GM21526 (cell line): Measurements from ENCODE around the gene CCDC154.
"Not testable (repeated sequence)": the region's sequence is repeated elsewhere in the genome, so short reads cannot be mapped to it uniquely, and the experiment has no call there.

ENCODE experiments used
- ATAC-seq: cut with Tn5 transposase; IDR thresholded peaks from one replicate; pipeline ENCODE4 v1.9.1; 2021; ENCODE audit warnings: moderate library complexity; ENCODE audit not compliant: unreplicated experiment, low FRiP score

Gene CCDC154

DNA sequence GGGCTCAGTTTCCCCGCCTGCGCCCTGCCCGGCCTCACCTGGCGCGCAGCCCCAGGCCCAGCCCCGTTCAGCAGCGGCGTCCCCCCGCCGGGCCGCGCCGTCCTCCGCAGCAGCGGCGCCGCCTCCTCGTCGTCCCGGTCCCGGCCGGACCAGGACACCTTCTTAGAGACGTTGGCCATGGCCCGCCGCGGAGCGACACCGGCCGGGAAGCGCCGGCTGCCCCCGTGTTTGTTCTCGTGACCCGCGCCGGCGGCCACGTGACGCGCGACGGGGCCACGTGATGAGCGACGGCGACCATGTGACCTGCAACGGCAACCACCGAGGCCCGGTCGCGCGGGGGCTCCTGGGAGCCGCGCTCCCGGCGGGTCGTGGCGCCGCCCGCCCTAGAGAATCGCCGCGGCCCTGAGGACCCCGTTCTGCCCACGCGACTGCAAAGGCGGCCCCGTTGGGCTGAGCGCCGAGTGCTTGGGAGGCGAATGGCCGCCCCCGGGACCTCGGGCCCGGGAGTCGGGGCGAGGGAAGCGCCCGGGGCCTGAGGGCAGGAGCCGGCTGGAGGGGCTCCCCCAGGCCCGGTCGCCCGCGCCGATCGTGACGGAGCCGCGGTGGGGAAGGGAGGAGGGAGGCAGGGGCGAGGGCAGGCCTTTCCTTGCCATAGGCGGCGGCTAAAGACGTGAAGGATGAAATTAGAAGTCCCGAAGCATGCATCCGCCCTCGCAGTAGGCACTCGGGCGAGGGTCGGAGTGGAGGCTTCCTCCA is 30.6 kb upstream of the CCDC154 start, which contains the start of gene CLCN7:
TSS of gene CLCN7 (minus strand) at position 233 of the 756 bp plus-strand sequence. CDS start at position 179, 54 bp downstream.
- peak; percentile 58 for ATAC-seq

DNA sequence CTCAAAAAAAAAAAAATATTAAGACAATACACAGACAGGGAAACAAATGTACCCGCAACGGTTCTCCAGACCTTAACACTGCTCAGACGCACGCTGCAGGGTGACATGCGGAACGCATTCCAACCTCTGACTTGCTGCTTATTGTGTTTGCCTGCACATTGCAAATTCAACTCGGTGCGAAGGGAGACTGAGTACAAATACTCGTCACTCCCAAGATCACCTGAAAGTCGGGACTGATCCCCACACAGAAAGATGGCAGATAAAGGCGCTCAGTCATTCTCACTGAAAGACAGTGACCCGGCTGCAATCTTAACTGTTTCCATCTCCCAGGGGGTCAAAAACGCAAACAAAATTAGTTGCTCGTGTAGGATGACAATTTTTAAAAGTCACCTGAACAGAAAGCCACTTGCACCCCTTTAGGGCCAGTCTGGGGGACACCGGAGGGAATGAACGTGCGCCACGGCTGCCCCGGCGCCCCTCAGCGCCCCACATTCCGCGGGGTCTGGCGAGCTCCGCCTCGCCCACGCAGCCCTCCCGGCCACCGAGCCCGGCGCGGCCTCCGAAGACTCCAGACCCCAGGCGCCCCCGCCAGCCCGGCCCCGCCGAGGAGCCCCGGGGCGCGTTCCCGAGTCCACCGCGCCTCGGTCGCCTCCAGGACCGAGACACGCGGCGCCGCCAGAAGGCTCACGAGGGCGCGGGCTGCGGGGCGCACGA is 29.9 kb upstream of the CCDC154 start:
- no peak for ATAC-seq

DNA sequence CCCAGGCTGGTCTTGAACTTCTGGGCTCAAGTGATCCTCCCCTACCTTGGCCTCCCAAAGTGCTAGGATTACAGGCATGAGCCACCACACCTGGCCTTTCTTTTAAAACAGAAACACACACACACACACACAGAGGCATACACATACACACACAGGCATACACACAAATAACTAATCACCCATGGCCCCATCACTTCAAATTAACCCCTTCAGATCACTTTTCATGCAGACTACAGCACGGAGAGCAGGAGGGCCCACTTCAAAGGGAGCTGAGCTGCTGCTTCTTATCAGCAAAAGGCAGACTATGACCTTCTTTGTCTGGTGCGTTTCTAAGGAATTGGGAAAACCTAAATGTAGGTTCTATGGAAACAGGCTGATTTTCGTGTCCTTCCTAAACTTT is 28.6 kb upstream of the CCDC154 start:
- no peak for ATAC-seq

- no peak for ATAC-seq
These were observed 27.3 kb upstream of the CCDC154 start for GRCh38 chr16:1471569-1472194.

GRCh38 chr16:1470481-1471251 is 26.3 kb upstream of the CCDC154 start:
- no peak for ATAC-seq

DNA sequence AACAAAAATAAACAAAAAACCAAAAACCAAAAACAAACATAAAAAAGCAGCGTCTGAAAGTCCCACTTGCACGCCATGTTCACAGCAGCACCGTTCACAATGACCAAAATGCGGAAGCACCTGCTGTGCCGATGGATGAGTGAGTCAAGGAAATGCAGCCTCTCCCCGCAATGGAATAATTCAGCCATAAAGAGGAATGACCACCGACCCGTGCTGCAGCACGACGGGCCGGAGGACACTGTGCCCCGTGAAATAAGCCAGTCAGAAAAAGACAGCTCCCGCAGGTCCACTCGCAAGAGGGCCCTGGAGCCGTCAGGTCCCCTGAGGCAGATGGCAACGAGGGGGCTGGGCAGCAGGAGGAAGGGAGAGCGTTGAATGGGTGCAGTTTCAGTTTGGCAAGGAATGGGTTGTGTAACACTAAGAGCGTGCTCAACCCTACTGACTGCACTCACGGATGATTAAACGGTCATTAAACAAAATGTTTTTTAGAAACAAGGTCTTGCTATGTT is 25.4 kb upstream of the CCDC154 start:
- ATAC-seq = no peak

DNA sequence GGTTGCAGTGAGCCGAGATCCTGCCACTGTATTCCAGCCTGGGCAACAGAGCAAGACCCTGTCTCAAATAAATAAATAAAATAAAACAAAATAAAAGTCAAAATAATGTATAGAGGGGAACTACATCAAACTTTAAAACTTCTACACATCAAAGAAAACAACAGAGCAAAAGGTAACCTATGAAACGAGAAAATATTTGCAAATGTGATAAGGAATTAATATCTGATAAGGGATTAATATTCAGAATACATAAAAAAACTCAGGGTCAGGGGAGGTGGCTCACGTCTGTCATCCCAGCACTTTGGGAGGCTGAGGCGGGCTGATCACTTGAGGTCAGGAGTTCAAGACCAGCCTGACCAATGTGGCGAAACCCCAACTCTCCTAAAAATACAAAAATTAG is 24.8 kb upstream of the CCDC154 start:
- not testable (repeated sequence) for ATAC-seq

DNA sequence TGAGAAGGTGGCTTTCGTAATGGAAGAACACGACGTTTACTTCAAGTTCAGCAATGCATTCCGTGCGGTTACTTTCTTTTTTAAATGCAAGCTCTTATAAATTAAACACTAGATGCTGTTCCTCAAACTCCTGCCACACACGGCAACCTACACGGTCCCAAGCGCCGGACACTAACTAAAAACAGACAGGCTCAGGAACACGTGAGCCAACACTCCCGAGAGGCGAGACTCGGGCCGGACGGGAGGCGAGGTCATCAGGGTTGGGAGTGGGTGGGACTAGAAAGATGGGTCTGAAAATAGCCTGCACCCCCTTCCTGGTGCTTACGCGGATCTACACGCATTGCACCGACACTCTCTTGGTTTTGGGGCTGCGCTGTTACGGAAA is 24.1 kb upstream of the CCDC154 start:
- no peak for ATAC-seq

GRCh38 chr16:1466968-1467521 is 22.7 kb upstream of the CCDC154 start:
- no peak for ATAC-seq

DNA sequence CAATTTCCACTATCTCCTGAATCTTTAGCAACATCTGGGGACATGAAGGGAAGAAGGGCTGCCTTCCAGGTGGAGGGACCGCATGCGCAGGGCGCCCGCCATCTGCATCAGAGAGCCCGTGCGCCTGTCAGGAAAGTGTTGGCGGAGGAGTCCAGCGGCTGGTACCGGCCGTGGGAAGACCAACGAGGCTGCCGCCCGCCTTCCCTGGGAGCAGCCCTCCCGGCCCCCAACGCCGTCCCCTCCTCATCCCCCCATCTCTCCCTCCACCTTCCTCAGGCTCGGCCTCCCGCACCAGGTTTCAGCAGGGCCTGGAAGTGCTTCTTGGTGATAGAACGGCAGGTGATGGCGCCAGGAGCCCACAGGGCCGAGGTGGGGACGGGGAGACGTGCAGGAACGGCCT is 21.7 kb upstream of the CCDC154 start:
- ATAC-seq = no peak

- no peak for ATAC-seq
These were observed 21.2 kb upstream of the CCDC154 start for GRCh38 chr16:1465567-1465915.

DNA sequence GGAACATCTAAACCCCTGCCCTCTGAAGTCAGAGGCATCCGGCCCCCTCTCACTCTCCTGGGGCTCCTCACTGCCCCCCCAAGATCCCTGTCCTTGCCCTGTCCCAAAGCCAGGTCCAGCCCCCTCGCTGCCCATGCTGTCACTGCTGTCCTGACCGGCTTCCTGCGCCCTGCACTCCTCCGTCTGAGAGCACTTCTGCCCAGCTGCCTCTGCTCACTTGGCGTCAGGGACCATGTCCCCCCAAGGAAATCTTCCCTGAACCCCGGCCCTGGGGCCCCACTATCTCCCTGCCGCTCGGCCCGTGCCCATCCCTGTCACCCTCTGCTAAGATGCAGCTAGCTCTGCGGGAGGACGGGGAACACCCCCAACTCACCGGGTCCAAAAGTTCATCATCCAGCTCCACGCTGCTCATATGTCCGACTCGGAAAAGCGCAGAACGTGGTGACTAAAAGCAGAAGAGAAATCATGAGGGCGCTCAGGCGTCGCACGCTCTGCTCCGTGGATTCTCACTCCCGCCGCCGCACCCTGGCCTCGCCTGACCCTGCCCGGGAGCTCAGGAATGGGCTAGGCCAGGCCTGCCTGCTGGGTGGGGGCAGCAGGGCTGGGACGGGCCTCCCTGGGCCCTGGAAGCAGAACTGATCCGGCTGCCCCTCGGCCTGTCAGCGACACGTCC is 20.7 kb upstream of the CCDC154 start:
- no peak for ATAC-seq

DNA sequence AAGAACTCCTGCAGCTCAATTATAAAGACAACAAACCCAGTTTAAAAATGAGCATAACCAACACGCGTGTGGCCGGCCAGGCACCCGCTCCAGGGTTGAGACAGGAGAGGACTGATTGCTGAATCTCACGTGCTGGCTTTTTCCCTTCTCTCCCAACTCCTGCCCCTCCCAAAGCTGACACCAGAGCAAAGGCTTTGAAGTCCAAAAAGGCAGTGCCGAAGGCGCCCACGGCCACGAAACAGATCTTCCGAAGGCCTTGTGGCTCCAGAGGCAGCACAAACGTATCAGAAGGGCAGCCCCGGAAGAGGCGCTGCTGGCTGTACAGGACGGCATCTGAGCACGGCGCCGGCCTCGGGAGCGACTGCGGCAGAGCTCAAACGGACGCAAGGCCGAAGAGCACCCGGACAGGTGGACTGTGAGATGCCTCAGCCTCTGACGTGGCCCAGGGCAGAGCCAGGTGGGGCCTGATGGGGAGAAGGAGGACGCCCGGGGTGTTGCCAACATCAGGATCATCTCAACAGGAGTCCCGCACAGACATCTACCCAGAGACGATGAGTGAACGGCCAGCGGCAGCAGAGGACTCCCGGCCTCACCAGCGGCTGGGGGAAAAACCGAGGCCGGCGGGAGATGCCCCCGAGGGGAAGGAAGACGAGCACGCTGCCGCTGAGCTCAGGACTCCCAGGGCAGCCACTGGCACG is 20.0 kb upstream of the CCDC154 start:
- ATAC-seq = no peak

DNA sequence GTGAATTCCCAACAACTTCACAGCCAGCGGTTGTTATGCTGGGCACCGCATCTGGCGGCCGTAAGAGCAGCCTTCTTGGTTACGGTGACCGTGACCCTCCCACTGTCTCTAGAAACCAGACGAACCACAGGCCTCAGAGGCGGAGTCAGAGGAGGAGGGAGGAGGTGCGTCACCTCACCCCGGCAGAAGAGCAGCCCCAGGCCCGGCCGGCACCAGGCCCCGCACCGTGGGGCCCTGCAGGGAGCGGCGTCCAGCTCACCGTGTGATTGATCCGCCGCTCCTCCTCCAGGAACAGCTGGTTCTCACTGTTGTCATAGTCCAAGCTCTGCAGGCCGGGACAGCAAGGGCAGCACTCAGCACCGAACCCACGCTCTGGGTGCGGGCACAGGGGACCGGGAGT is 16.8 kb upstream of the CCDC154 start:
- no peak for ATAC-seq

DNA sequence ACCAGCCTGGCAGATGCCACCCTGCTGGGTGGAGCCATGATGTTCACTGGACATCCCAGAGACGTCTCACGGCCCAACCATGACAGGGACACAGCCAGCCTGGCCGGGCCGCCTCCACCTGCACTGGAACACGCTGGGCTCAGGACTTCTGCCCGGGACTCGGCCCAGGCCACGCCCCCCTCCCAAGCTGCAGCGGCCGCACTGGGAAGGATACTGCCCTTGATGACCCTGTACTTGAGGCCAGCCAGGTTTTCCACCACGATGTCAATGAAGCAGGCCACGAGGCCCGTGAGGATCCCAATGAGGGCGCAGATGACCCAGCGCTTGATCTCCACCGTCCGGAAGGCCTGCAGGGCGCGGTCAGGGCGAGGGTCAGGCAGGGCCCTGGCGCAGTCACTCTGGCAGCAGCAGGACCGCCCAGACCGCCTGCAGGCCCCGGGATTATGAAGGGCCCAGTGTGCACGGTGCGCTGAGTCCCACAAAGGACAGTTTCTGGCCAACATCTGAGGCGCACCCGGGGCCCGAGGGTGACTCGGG is 16.3 kb upstream of the CCDC154 start:
- ATAC-seq = no peak

- no peak for ATAC-seq
These were observed 15.6 kb upstream of the CCDC154 start for GRCh38 chr16:1459967-1460366.

- no peak for ATAC-seq
These were observed 14.6 kb upstream of the CCDC154 start for GRCh38 chr16:1458977-1459341.

DNA sequence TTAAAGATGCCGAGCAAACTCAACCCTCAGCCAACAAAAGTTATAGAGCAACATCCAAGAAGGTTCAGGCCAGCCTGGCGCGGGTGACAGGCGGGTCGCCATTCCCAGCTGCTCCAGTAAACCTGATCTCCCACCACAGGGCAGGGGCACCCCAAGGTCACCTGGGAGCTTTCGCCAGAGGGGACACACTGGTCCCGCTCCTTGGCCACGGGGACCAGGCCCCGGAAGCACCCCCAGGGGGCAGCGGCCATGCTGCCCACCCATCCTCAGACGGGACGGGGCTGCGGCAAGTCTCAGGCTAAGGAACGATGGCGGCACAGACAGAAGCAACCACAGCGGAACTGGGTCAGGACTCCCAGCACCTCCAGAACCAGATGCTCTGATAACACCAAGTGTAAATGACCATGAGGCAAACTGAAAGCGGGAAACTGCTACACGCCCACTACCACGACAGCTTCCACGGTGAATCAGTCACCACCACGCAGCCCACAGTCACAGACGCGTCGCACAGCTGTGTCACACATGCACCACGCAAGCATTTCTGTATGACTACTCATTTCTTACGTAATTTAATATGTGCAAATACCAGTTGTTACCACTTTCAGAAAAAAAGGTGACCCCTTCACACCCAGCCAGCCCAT is 14.1 kb upstream of the CCDC154 start:
- no peak for ATAC-seq
